Activated CD4-positive, CD25-positive, alpha-beta regulatory T cell treated with anti-CD3 and anti-CD28 coated beads, Interleukin-2, amount 50 U/mL, for 16 hours (primary cell): ENCODE results near the gene GCA.
A peak's percentile ranks its signal among the peaks of the same experiment; 100 is the strongest.

Experiments used
- DNase-seq: peaks from one replicate; pipeline ENCODE4 v3.0.0-alpha.2; 2020; ENCODE audit warnings: low read depth, low spot score

The GCA gene, protein sequence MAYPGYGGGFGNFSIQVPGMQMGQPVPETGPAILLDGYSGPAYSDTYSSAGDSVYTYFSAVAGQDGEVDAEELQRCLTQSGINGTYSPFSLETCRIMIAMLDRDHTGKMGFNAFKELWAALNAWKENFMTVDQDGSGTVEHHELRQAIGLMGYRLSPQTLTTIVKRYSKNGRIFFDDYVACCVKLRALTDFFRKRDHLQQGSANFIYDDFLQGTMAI

DNA sequence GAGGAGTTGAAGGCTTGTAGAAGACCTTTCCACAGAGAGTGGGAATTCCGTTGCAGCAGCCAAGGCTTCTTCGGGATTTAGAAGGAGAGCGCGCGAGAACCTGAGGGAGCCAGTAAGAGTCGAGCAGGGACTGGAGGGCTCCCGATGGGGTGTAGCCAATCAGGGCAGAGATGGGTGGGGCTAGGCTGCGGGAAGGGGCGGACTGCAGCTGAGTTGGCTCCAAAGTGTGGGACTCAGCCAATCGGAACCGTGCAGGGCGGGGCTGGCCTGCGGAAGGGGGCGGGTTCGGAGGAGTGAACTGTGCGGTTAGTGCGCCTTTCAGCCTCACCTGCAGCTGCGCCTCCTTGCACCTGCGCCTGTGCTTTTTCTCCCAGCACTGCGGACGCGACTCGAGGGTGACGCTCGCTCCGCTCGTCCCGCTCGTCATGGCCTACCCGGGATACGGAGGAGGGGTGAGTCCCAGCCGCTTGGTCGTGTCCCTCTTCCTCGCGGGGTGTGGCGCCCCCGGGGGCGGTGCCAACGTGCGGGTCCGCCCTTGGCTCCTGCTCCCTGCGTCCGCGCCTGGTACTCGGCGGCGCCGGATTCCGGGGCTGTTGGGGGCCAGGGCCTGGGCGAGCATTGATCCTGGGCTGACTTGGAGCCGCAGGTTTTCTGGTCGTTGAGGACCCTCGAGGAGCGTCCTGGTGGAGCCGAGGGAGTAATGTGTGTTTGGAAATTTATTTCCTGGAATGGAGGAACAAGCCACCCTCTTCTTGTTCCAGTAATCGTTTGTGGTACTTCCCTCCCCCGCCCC lies at the start of gene GCA:
Gene GCA (plus strand): TSS at position 309 of the 793 bp plus-strand sequence. CDS start 117 bp downstream, at position 426.
- DNase-seq = peak; percentile 96

- DNase-seq = no peak
Measured at GRCh38 chr2:162295009-162295408, 48.9 kb upstream of the GCA start.

DNA sequence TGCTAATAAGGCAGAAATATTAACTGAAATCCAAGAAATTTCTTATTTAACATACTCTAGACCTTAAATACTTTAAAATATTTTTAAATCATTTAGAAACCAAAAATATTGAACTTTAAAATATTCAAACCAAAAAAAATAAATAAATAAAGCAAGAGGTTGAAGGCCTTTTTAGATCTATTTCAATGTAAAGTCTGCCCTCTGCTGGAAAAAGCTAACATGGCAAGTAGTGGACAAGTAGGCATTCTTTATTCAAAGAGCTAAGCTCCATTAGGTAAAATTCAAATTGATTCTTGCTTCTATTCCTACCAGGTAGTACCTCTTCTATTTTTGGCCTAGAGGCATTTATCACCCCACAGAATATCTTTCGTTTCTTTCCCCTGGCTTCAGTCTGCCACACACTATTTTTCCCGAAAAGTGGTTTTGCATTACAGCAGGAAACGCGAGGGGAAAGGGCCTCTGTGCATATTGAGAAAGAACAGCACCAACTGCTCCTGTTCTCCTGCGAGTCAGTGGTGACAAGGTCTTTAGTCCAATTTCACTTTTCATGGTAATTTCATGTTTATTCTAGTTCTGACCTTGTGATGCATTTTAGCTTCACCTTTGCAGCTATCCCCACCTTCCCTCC lies 45.9 kb upstream of the GCA start:
- peak; percentile 39 for DNase-seq

DNA sequence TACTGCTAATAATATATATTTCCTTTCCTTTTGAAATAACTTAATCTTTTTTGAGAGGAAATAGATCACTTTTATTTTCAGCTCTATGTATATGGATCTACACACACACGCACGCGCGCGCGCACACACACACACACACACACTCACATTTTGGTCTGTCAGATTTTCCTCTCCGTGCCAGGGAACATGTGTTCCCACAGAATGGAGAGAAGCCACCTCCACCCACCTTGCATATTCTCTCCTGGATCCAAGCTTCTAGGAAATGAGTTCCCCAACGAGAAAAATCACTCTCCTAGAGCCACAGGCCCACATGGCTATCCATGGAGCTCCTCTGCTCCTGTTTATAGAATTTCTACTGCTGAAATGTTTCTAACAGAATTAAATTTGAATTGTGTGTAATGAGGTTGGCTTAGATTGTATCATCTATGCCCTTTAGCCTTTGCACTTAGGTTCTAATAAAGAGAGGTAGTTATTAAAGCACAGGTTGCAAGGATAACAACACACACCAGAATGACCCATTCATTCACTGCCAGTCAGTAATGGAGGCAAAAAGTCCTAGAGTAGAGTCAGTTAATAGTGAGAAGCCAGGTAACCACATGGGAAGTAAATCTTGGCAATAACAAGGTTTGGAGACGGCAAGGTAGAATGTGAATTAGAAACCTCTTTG lies 45.1 kb upstream of the GCA start:
- no peak for DNase-seq

GRCh38 chr2:162300266-162300665 lies 43.7 kb upstream of the GCA start:
- DNase-seq = no peak

- DNase-seq = peak; percentile 42
Measured at GRCh38 chr2:162301151-162301804, 42.7 kb upstream of the GCA start.

GRCh38 chr2:162301877-162302276 lies 42.1 kb upstream of the GCA start:
- DNase-seq = no peak

DNA sequence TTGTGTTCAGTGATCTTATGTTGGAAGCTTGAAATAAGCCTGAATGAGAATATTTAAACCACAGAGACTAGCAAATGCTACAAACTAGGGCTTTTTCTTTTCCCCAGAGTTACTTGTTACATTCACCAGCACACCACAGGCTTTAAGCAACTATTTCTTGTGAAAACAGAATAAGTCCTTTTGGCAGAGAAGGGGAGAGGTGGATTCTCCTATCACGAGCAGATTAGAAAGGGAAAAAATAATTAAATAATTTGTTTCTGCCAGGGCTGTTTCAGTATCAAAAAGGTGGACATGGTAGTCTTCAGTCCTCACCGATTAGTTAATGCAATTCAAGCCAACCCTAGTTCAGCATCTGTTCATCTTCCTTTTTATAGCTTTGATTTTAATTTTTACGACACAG lies 38.0 kb upstream of the GCA start:
- no peak for DNase-seq

DNA sequence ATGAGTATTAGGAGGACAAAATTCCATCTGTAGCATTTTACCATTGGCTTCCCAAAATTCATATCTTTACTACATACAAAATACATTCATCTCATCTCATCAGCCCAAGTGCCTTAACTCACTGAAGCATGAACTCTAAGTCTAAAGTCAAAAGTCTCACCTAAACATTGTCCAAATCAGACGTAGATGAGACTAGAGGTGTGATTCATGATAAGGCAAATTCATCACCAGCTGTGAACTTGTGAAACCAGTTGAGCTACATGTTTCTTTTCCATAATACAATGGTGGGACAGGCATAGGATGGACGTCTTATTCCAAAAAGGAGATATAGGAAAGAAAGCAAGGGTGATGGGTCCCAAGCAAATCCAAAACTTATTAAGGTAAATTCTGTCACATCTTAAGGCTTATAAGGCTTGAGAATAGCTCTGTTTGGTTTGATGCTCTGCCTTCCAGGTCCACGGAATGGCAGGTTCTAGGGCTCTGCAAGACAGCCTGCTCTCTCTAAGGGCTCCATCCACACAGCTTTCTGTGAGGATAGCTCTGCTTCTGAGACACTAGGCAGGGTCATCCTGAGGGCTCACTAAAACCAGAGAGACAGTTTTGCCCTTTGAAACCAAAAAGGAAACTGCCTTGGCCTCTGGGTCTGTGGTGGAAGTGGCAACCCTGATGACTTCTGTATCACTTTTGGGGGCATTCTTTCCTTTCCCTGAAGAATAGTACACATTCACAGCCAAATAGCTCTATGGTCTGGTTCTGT lies 35.0 kb upstream of the GCA start:
- no peak for DNase-seq

- no peak for DNase-seq
Measured at GRCh38 chr2:162312853-162313252, 31.1 kb upstream of the GCA start.

DNA sequence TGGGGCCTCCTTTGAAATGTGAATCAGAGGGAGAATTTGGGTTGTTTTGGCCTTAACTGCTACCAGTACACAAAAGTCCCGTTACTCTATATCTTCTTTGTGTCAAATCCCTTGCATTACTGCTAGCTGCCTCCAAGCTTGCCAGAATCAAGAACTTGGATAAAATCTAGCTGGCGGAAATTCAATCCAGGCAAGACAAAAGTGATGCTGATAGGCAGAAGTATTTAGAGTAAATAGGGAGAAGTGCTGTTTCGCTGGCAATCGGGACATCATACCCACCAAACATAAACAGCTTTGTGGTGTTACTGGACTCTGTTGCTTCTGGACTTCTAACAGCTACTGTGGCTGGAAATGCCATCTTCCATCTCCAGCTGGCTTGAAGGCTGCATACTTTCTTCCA lies 28.0 kb upstream of the GCA start:
- no peak for DNase-seq

GRCh38 chr2:162316590-162316989 lies 27.3 kb upstream of the GCA start:
- no peak for DNase-seq

DNA sequence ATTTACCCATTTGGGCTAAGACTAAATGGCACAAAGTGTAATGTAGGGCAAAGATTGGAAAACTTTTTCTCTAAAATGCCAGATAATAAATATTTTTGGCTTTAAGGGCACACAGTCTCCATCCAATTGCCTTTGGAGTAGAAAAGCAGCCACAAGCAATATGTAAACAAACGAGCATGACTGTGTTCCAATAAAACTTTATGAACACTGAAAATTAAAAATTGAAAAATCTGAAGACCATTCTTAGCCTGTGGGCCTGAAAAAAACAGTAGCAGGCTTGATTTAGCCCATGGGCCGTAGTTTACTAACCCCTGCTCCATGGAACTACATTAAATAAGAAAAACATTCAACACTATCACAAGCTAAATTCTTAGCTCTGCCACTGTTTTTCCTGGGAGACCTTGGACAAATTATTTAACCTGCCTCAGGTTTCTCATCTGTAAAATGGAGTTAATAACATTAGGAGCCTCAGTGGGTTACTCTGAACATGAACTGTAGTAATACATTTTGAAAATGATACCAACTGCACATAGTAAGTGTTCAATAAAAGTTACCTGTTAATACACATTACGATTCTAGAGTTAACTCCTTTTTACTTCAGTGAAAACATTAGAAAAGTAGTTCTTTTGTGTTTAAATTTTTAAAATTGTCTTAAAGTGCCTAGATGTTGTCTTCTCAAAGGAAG lies 26.7 kb upstream of the GCA start:
- DNase-seq = no peak

DNA sequence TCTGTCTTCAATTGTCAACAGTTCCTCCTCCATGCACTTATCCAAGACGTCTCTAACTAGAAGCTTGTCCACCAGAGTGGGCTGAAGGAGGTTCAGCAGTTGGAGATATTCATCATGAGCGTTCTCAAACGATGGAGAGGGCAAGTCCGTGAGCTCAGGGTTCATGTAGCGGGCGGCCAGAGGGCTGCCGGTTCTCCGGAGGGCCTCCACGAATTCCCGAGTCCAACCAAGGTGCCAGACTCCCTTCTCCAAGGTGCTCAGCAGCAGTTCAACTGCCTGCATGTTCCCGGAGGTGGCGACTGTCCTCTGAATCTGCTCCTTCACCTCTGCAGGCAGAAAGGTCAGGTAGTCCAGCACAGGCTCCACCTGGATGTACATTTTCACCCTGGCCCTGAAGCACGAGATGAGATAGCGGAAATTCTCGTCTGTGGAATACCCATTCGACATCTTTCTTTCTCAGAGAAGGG lies 26.0 kb upstream of the GCA start:
- no peak for DNase-seq

- peak; percentile 51 for DNase-seq
Measured at GRCh38 chr2:162318328-162319180, 25.4 kb upstream of the GCA start, which contains the start of gene IFIH1. Gene IFIH1 (minus strand): TSS chr2:162318684. CDS start chr2:162318307, 377 bp downstream.

- DNase-seq = no peak
Measured at GRCh38 chr2:162320864-162321517, 22.9 kb upstream of the GCA start.

GRCh38 chr2:162324953-162325352 lies 19.0 kb upstream of the GCA start:
- DNase-seq = no peak

DNA sequence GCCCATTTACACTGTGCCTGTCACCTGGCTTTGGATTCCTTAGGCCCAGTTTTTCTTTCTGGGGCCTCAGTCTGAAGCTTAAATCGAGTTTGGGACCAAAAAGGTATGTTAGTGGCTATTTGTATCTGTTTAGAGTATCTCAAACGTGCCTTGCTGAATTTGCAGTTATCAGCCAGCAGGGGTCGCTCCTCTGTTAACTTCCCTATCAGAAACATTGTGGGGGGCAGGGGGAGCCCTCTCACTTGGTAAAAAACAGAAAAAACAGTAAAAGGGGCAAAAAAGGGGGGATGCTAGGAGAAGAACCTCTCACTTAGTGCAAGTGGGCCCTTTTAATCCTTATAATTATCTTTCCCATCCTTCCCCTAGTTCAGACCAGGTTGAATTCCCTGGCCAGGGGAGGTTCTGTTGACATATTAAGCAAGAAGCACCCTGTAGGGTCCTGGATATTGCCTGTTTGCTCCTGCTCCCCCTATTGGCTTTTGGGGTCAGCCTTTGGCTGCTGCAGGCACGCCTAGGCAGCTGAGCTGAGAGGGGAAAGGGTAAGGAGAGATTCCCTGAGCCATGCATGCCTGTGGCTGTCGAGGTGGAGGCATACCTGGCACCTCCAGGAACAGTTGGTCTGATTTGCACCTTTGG lies 16.7 kb upstream of the GCA start:
- no peak for DNase-seq
